ENCODE measurements around the gene SPSB4.

DNA sequence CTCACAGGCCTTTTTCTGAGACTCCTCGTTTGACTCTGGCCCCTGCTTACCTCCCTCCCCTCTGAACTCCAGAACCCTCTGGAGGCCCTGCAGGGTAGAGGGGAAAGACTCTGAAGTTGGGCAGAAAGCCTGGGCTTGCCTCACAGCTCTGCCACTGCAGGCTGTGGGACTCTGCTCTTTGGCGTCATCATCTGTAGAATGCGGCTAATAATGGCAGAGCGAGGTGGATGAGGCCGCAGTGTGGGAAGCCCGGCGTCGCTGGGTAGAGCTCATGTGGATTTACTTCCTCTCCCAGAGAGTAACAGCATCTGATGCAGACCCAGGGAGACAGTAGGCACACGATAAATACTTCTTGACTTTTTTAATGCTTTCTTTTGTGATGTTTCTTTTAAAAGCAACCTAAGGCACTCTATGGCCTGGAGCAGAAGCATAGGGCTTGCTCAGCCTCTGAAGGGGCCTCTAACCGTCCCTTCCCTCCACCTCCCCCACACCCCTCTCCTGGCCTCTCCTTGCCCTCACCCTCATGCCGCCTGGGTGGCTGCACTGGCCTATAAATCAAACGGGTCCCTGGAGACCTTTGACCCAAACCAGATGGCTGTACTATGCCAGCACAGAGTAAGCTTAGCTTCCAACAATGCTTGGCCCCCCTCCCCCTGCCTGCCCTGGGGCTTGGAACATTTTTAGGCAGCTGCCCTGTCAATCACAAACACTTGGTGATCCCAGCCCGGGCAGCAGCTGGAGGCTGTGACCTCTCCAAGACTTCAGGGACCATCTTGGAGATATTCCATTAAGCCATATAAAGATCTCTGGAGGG, 32.9 kb downstream of the SPSB4 start:
- TF ChIP-seq, protein P1, sequence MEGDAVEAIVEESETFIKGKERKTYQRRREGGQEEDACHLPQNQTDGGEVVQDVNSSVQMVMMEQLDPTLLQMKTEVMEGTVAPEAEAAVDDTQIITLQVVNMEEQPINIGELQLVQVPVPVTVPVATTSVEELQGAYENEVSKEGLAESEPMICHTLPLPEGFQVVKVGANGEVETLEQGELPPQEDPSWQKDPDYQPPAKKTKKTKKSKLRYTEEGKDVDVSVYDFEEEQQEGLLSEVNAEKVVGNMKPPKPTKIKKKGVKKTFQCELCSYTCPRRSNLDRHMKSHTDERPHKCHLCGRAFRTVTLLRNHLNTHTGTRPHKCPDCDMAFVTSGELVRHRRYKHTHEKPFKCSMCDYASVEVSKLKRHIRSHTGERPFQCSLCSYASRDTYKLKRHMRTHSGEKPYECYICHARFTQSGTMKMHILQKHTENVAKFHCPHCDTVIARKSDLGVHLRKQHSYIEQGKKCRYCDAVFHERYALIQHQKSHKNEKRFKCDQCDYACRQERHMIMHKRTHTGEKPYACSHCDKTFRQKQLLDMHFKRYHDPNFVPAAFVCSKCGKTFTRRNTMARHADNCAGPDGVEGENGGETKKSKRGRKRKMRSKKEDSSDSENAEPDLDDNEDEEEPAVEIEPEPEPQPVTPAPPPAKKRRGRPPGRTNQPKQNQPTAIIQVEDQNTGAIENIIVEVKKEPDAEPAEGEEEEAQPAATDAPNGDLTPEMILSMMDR (IDR thresholded peaks at IDR 0.05; ENCODE audit: insufficient read depth, low read depth, low read length) = no peak
- TF ChIP-seq EZH2 (IDR thresholded peaks at IDR 0.05; ENCODE audit: insufficient read depth, low read length) = no peak
